Measurements from ENCODE around the gene MAPK8IP3. TPM values are rescaled to one million over a fixed set of nuclear protein-coding genes. Genes with fewer than 3 reads are reported as not detected.

The MAPK8IP3 gene
- polyA plus RNA-seq, 1 donor (not counting 4 experiments of a cell fraction or from before 2014, with no cell fraction given), result 11.7 TPM

- dilution Hi-C loops (cut with MboI; ENCODE audit: extremely low pct_ligation_motif_present, low sequenced_read_pairs), result no loop called here
- DNase-seq (ENCODE audit: low read depth, low spot score) (no peak), FAIRE-seq (no peak)
- Histone ChIP-seq H2AFZ (ENCODE audit: control insufficient read depth, low read length) (no peak overlapping the region), H3K4me2 (ENCODE audit: control insufficient read depth, extremely low read depth, insufficient read depth, low read depth, low read length) (no peak overlapping the region), H3K9me3 (ENCODE audit: control insufficient read depth, low read depth, low read length) (no peaks in the 10 kb centered on the region), H3K4me1 (ENCODE audit: control insufficient read depth, extremely low read depth, insufficient read depth, low read length) (peaks cover 4% of the 10 kb centered on the region), H3K36me3 (ENCODE audit: control insufficient read depth in 2 of 2, extremely low read depth in 1 of 2, insufficient read depth in 2 of 2, low read length in 2 of 2) (peaks cover 22 to 28% of the 10 kb centered on the region in 2 experiments), H4K20me1 (ENCODE audit: control insufficient read depth, extremely low read depth, insufficient read depth, low read length) (peaks cover 2% of the 10 kb centered on the region), H3K9me1 (ENCODE audit: control insufficient read depth, extremely low read depth, insufficient read depth, low read length) (no peaks in the 10 kb centered on the region), H3K9ac (ENCODE audit: control insufficient read depth, extremely low read depth, insufficient read depth, low read length) (no peak overlapping the region), H3K27ac (ENCODE audit: control insufficient read depth, insufficient read depth, low read length) (no peak overlapping the region), H3K4me3 (ENCODE audit: control insufficient read depth in 2 of 3, extremely low read depth in 1 of 3, insufficient read depth in 2 of 3, low read depth in 1 of 3, low read length in 3 of 3) (no peak overlapping the region), H3K27me3 (ENCODE audit: control insufficient read depth, extremely low read depth, insufficient read depth, low read length) (no peaks in the 10 kb centered on the region), H3K79me2 (ENCODE audit: control insufficient read depth, insufficient read depth, low read length) (no peaks in the 10 kb centered on the region)
- TF ChIP-seq CTCF (optimal IDR thresholded peaks at IDR 0.05 in 1 of 3, IDR thresholded peaks at IDR 0.05 in 1 of 3, conservative IDR thresholded peaks at IDR 0.05 in 1 of 3; ENCODE audit: extremely low read depth in 1 of 3, insufficient read depth in 2 of 3, low read length in 3 of 3) (no peak), EZH2 (IDR thresholded peaks at IDR 0.05; ENCODE audit: low read length) (no peak)
Observed at GRCh38 chr16:1745900-1746692, 40.1 kb downstream of the MAPK8IP3 start.

- Histone ChIP-seq H2AFZ (ENCODE audit: control insufficient read depth, low read length) (no peak overlapping the region), H3K27me3 (ENCODE audit: control insufficient read depth, extremely low read depth, insufficient read depth, low read length) (no peaks in the 10 kb centered on the region), H3K9me1 (ENCODE audit: control insufficient read depth, extremely low read depth, insufficient read depth, low read length) (no peaks in the 10 kb centered on the region), H3K79me2 (ENCODE audit: control insufficient read depth, insufficient read depth, low read length) (no peaks in the 10 kb centered on the region), H3K36me3 (ENCODE audit: control insufficient read depth in 2 of 2, extremely low read depth in 1 of 2, insufficient read depth in 2 of 2, low read length in 2 of 2) (peaks cover 22 to 30% of the 10 kb centered on the region in 2 experiments), H3K9me3 (ENCODE audit: control insufficient read depth, low read depth, low read length) (no peaks in the 10 kb centered on the region), H3K4me1 (ENCODE audit: control insufficient read depth, extremely low read depth, insufficient read depth, low read length) (peaks cover 4% of the 10 kb centered on the region), H4K20me1 (ENCODE audit: control insufficient read depth, extremely low read depth, insufficient read depth, low read length) (peaks cover 2% of the 10 kb centered on the region), H3K4me2 (ENCODE audit: control insufficient read depth, extremely low read depth, insufficient read depth, low read depth, low read length) (no peak overlapping the region), H3K27ac (ENCODE audit: control insufficient read depth, insufficient read depth, low read length) (no peak overlapping the region), H3K9ac (ENCODE audit: control insufficient read depth, extremely low read depth, insufficient read depth, low read length) (no peak overlapping the region), H3K4me3 (ENCODE audit: control insufficient read depth in 2 of 3, extremely low read depth in 1 of 3, insufficient read depth in 2 of 3, low read depth in 1 of 3, low read length in 3 of 3) (no peak overlapping the region)
- dilution Hi-C loops (cut with MboI; ENCODE audit: extremely low pct_ligation_motif_present, low sequenced_read_pairs), result no loop called here
- no peak for TF ChIP-seq EZH2 (IDR thresholded peaks at IDR 0.05; ENCODE audit: low read length)
- TF ChIP-seq CTCF (optimal IDR thresholded peaks at IDR 0.05 in 1 of 3, IDR thresholded peaks at IDR 0.05 in 1 of 3, conservative IDR thresholded peaks at IDR 0.05 in 1 of 3; ENCODE audit: extremely low read depth in 1 of 3, insufficient read depth in 2 of 3, low read length in 3 of 3), result no peak
- no peak for FAIRE-seq
- no peak for DNase-seq (ENCODE audit: low read depth, low spot score)
Observed at GRCh38 chr16:1746693-1747195, 40.7 kb downstream of the MAPK8IP3 start.

Data from keratinocyte (primary cell).